Panc1 (cell line): ENCODE measurements around the gene PARVG. TPM values are rescaled to one million over a fixed set of nuclear protein-coding genes. Genes with fewer than 3 reads are reported as not detected.

ENCODE experiments used
- ATAC-seq: fragments of 200-7000 bp; cut with Tn5 transposase; 2 replicates; pipeline ENCODE4 v1.9.1; 2020; ENCODE audit warnings: mild to moderate bottlenecking, moderate library complexity
- BruUV-seq: library from RNA; stranded (reverse); fragments of 400-500 nt; replicated peaks from 2 replicates; lab custom pipeline; 2021; lab: Mats Ljungman, UMichigan
- CTCF ChIA-PET: fragments of 300-600 bp; sonication (Branson Sonifier 250); formaldehyde crosslinking; loops from one replicate; lab custom pipeline; 2022; ENCODE audit warnings: antibody characterized with exemption; lab: Charles Lee
- POLR2A ChIA-PET: fragments of 300-600 bp; sonication (Branson Sonifier 250); formaldehyde crosslinking; loops from one replicate; lab custom pipeline; 2022; ENCODE audit warnings: antibody characterized with exemption; lab: Charles Lee
- DNase-seq: peaks from one replicate; pipeline ENCODE4 v3.0.0-alpha.2; 2010; ENCODE audit warnings: low read depth, low spot score
- H3K27ac ChIP-seq: 2 replicates; pipeline ENCODE4 v1.5.1; 2011; ENCODE audit warnings: mild to moderate bottlenecking, low read length, inconsistent platforms
- H3K27me3 ChIP-seq: fragments of 200-500 bp; sonication (Bioruptor generic); 2 replicates; pipeline ENCODE4 v1.6.0; 2014; ENCODE audit warnings: low read length, inconsistent platforms; ENCODE audit not compliant: control insufficient read depth, insufficient read depth
- H3K36me3 ChIP-seq: fragments of 200-500 bp; sonication (Bioruptor generic); 2 replicates; pipeline ENCODE4 v1.5.1; 2014; ENCODE audit warnings: inconsistent platforms, mild to moderate bottlenecking, low read length, moderate library complexity; ENCODE audit not compliant: control insufficient read depth, insufficient read depth
- H3K4me1 ChIP-seq: 2 replicates; pipeline ENCODE4 v1.5.1; 2011; ENCODE audit warnings: inconsistent platforms, mild to moderate bottlenecking, low read length, moderate library complexity; ENCODE audit not compliant: control insufficient read depth, insufficient read depth
- H3K4me3 ChIP-seq, 2 experiments: 2 replicates each; pipeline ENCODE4 v1.5.1; 2011 to 2012; ENCODE audit warnings: low read depth in 2 of 2, low read length in 2 of 2, mild to moderate bottlenecking in 2 of 2, inconsistent platforms in 1 of 2, moderate library complexity in 1 of 2
- H3K9me3 ChIP-seq: fragments of 200-500 bp; sonication (Bioruptor generic); 2 replicates; pipeline ENCODE4 v1.5.1; 2014; ENCODE audit warnings: low read depth, mild to moderate bottlenecking, inconsistent platforms, low read length, moderate library complexity; ENCODE audit not compliant: control insufficient read depth, insufficient read depth
- CTCF ChIP-seq: fragments of 450-650 bp; IDR thresholded peaks from 2 replicates; pipeline ENCODE4 v1.5.1; 2017; ENCODE audit warnings: mild to moderate bottlenecking
- POLR2AphosphoS5 ChIP-seq: IDR thresholded peaks from 2 replicates; pipeline ENCODE4 v1.6.1; 2012; ENCODE audit warnings: mild to moderate bottlenecking, low read depth, low read length, moderate library complexity
- REST ChIP-seq, 2 experiments: IDR thresholded peaks; 2 replicates each; pipeline ENCODE4 v1.6.1; 2011 to 2012; ENCODE audit warnings: low read depth in 2 of 2, control low read depth in 1 of 2, low read length in 1 of 2, mild to moderate bottlenecking in 1 of 2, moderate library complexity in 1 of 2; ENCODE audit not compliant: insufficient read depth in 1 of 2
- SIN3A ChIP-seq: IDR thresholded peaks from 2 replicates; pipeline ENCODE4 v1.6.1; 2012; ENCODE audit warnings: low read depth, mild to moderate bottlenecking, low read length, moderate library complexity, borderline replicate concordance; ENCODE audit not compliant: insufficient read depth
- TCF7L2 ChIP-seq: IDR thresholded peaks from 2 replicates; pipeline ENCODE4 v1.6.1; 2011; ENCODE audit warnings: mild to moderate bottlenecking, low read depth, low read length, inconsistent platforms
- in situ Hi-C: cut with HindIII; loops from 2 replicates; pipeline ENCODE4 v1.10.0; 2016; ENCODE audit warnings: low sequenced_read_pairs, low pct_unique_long_range_greater_than_20kb
- intact Hi-C: fragments of 100-400 bp; cut with micrococcal nuclease; formaldehyde crosslinking; loops from one replicate; pipeline ENCODE4 v1.10.0; 2022; ENCODE audit not compliant: unreplicated experiment
- total RNA-seq: library from RNA; stranded (reverse); gene quantifications from one replicate; pipeline ENCODE4 v1.2.1, GENCODE V29; 2021; ENCODE audit not compliant: unreplicated experiment

Gene PARVG
- total RNA-seq, 1 experiment from 2014 or later, result 0.21 TPM

GRCh38 chr22:44136786-44137185 is 43.9 kb upstream of the PARVG start:
- intact Hi-C loops, result no loop called here
- DNase-seq, result no peak
- no TSS peak for BruUV-seq
- H3K27ac ChIP-seq, result no peak overlapping the region
- in situ Hi-C loops, result no loop called here
- H3K36me3 ChIP-seq, result no peaks in the 10 kb centered on the region
- no peak for TF ChIP-seq SIN3A
- no peak for TF ChIP-seq CTCF
- no peak for TF ChIP-seq POLR2AphosphoS5
- TF ChIP-seq REST (IDR thresholded peaks at IDR 0.05; ENCODE audit: insufficient read depth in 1 of 2, low read depth in 2 of 2, low read length in 1 of 2), result no peak
- no peak for TF ChIP-seq TCF7L2
- ATAC-seq, result no peak
- no peaks in the 10 kb centered on the region for H3K4me1 ChIP-seq
- peaks cover 4% of the 10 kb centered on the region; the same call in 1 of the 2 replicates for H3K9me3 ChIP-seq
- ChIA-PET POLR2A (no interaction called here), CTCF (no interaction called here)
- H3K4me3 ChIP-seq, result no peak overlapping the region
- H3K27me3 ChIP-seq, result no peaks in the 10 kb centered on the region

- ATAC-seq, result no peak
These were observed 43.3 kb upstream of the PARVG start for GRCh38 chr22:44137415-44137814.

More at GRCh38 chr22:44137415-44137814, 43.3 kb upstream of the PARVG start:
- POLR2A ChIA-PET, result no interaction called here
- TF ChIP-seq POLR2AphosphoS5 (no peak), SIN3A (no peak), REST (IDR thresholded peaks at IDR 0.05; ENCODE audit: insufficient read depth in 1 of 2, low read depth in 2 of 2, low read length in 1 of 2) (no peak), TCF7L2 (no peak), CTCF (no peak)
- H3K36me3 ChIP-seq, result no peaks in the 10 kb centered on the region
- no TSS peak for BruUV-seq
- H3K9me3 ChIP-seq, result peaks cover 4% of the 10 kb centered on the region; the same call in 1 of the 2 replicates
- H3K4me3 ChIP-seq, result no peak overlapping the region
- intact Hi-C loops, result no loop called here
- no peaks in the 10 kb centered on the region for H3K4me1 ChIP-seq
- in situ Hi-C loops, result no loop called here
- no peak for DNase-seq
- H3K27me3 ChIP-seq, result no peaks in the 10 kb centered on the region
- CTCF ChIA-PET, result no interaction called here
- no peak overlapping the region for H3K27ac ChIP-seq
